ENCODE data around the gene DIP2C. TPM values are rescaled to one million over a fixed set of nuclear protein-coding genes. Genes with fewer than 3 reads are reported as not detected.

DIP2C gene
- total RNA-seq, 1 donor from 2014 or later, result 18.4 TPM

DNA sequence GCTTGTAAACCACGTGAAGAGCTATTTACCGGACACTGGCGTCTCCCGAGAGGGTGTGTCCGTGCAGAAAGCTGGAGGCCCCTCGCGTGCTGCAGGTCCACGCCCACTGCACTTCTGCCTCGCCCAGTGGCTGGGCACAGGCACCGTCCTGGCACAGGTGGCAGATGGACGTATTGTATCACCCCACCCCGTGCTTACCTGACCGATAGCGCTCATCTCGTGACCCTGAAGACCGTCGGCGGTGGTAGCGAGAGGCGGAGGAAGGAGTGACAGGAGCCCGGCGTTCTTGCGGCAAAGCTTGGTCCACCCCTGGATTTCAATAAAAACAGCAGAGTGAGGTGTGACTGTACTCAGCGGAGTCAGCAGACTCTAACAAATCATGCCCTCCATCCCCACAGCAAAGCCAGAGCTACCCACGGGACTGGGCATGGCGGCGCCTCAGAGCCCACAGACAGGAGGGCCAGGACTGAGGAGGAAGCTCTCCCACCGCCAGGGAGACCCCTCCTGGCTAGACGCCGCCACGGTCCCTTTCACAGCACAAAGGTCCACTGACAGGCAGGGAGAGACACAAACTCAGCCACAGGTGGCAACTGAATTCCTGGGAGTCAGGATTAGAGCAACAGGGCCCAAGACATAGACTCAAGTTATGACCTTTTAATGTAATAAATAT lies 217.1 kb downstream of the DIP2C start:
- intact Hi-C loops (cut with DNase I), result no loop called here
- H3K4me1 ChIP-seq, result no peaks in the 10 kb centered on the region

DNA sequence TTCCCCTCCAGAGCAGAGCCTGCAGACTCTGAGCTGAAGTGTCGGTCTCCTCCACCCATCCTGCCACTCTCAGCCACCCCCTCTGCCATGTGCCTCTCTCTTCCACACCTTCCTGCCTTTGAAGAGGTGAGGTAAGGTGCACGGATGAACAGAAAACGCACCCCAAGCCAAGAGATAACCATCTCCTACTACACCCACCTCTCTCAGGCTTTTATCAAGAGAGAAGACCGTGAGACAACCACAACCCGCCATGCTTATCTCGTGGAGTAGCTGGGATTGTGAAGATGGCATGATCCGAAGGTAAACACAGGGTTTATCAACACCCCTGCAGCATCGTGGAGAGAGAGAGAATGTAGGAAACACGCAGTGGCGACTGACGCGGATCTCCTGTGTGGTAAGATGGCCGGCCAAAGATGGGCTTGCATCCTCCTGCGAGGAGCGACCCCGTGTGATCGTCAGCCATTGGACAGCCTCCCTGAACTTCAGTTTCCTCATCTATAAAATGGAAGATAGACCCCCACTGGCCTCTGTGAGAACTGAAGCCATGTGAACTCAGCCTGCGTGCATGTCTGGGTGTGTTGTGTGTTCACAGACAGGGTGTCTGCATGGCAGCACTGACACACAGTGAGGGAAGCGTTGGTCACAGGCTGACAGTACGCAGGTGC lies 219.0 kb downstream of the DIP2C start:
- peak in 1 of 2 donors; percentile 87 for DNase-seq (ENCODE audit: extremely low spot score in 2 of 2)
- Histone ChIP-seq H3K36me3 (peaks cover 0 to 14% of the 10 kb centered on the region in 2 donors), H3K27me3 (no peaks in the 10 kb centered on the region), H3K9me3 (no peaks in the 10 kb centered on the region), H3K27ac (no peak overlapping the region), H3K4me1 (no peaks in the 10 kb centered on the region), H3K4me3 (no peak overlapping the region)
- TF ChIP-seq POLR2A (IDR thresholded peaks at IDR 0.05), result no peak
- TF ChIP-seq, protein P1, sequence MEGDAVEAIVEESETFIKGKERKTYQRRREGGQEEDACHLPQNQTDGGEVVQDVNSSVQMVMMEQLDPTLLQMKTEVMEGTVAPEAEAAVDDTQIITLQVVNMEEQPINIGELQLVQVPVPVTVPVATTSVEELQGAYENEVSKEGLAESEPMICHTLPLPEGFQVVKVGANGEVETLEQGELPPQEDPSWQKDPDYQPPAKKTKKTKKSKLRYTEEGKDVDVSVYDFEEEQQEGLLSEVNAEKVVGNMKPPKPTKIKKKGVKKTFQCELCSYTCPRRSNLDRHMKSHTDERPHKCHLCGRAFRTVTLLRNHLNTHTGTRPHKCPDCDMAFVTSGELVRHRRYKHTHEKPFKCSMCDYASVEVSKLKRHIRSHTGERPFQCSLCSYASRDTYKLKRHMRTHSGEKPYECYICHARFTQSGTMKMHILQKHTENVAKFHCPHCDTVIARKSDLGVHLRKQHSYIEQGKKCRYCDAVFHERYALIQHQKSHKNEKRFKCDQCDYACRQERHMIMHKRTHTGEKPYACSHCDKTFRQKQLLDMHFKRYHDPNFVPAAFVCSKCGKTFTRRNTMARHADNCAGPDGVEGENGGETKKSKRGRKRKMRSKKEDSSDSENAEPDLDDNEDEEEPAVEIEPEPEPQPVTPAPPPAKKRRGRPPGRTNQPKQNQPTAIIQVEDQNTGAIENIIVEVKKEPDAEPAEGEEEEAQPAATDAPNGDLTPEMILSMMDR (IDR thresholded peaks at IDR 0.05), result no peak
- no peak for TF ChIP-seq POLR2AphosphoS5 (IDR thresholded peaks at IDR 0.05; ENCODE audit: insufficient read depth in 1 of 2, low read depth in 1 of 2)
- intact Hi-C loops (cut with DNase I), result no loop called here

More for the DNA sequence above, 217.1 kb downstream of the DIP2C start:
- TF ChIP-seq, protein P1 (IDR thresholded peaks at IDR 0.05), result no peak
- no peak for TF ChIP-seq POLR2AphosphoS5 (IDR thresholded peaks at IDR 0.05; ENCODE audit: insufficient read depth in 1 of 2, low read depth in 1 of 2)
- no peak for TF ChIP-seq POLR2A (IDR thresholded peaks at IDR 0.05)
- Histone ChIP-seq H3K9me3 (no peaks in the 10 kb centered on the region), H3K36me3 (peaks cover 0 to 14% of the 10 kb centered on the region in 2 donors), H3K27me3 (no peaks in the 10 kb centered on the region), H3K4me3 (no peak overlapping the region), H3K27ac (no peak overlapping the region)
- DNase-seq (ENCODE audit: extremely low spot score in 2 of 2), result no peak

DNA sequence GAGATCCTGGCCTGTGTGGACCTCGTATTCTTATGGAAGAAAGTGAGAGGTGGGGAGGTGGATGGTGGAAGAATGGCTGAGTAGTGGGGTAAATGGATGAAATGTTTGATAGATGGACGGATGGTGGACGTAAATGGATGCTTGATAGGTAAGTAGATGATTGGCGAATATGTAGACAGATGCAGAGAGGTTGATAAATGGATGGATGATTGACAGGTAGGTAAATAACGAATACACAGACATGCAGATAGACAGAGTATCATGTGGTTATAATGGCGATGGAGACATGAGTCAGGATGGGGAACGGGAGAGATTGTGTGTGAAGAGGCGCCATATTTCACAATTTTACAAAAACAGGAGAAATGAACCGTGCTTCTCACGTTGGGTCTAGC lies 219.5 kb downstream of the DIP2C start:
- no peak for DNase-seq (ENCODE audit: extremely low spot score in 2 of 2)
- peaks cover 0 to 14% of the 10 kb centered on the region in 2 donors for H3K36me3 ChIP-seq
- H3K27me3 ChIP-seq, result no peaks in the 10 kb centered on the region
- H3K27ac ChIP-seq, result no peak overlapping the region
- no peak overlapping the region for H3K4me3 ChIP-seq
- intact Hi-C loops (cut with DNase I), result no loop called here
- H3K4me1 ChIP-seq, result no peaks in the 10 kb centered on the region
- H3K9me3 ChIP-seq, result no peaks in the 10 kb centered on the region
- TF ChIP-seq, protein P1 (IDR thresholded peaks at IDR 0.05), result no peak
- TF ChIP-seq POLR2A (IDR thresholded peaks at IDR 0.05) (no peak), POLR2AphosphoS5 (IDR thresholded peaks at IDR 0.05; ENCODE audit: insufficient read depth in 1 of 2, low read depth in 1 of 2) (no peak)

DNA sequence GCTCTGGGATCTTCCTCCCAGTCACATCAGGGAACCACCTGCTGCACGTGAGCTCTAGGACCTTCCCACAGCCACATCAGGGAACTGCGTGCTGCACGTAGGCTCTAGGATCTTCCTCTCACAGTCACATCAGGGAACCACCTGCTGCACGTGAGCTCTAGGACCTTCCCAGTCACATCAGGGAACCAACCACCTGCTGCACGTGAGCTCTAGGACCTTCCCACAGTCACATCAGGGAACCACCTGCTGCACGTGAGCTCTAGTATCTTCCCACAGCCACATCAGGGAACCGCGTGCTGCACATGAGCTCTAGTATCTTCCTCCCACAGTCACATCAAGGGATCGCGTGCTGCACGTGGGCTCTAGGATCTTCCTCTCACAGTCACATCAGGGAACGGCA lies 229.7 kb downstream of the DIP2C start:
- H3K4me3 ChIP-seq, result no peak overlapping the region
- H3K36me3 ChIP-seq, result no peaks in the 10 kb centered on the region
- no peak for TF ChIP-seq POLR2AphosphoS5 (IDR thresholded peaks at IDR 0.05; ENCODE audit: insufficient read depth in 1 of 2, low read depth in 1 of 2)
- TF ChIP-seq, protein P1 (IDR thresholded peaks at IDR 0.05), result no peak
- no peak for TF ChIP-seq POLR2A (IDR thresholded peaks at IDR 0.05)
- H3K4me1 ChIP-seq, result peaks cover 3% of the 10 kb centered on the region
- H3K9me3 ChIP-seq, result no peaks in the 10 kb centered on the region
- no peaks in the 10 kb centered on the region for H3K27me3 ChIP-seq
- intact Hi-C loops (cut with DNase I), result no loop called here
- no peak for DNase-seq (ENCODE audit: extremely low spot score in 2 of 2)
- H3K27ac ChIP-seq, result no peak overlapping the region

DNA sequence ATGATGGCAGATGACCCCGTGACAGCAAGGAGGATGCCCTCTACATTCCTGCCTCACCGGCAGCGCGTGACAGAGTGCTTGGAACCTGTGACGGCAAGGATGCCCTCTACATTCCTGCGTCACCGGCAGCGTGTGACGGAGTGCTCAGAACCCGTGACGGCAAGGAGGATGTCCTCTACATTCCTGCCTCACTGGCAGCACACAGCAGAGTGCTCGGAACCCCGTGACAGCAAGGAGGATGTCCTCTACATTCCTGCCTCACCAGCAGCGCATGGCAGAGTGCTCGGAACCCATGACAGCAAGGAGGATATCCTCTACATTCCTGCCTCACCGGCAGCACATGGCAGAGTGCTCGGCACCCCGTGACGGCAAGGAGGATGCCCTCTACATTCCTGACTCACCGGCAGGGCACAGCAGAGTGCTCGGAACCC lies 231.0 kb downstream of the DIP2C start:
- no peak for TF ChIP-seq POLR2AphosphoS5 (IDR thresholded peaks at IDR 0.05; ENCODE audit: insufficient read depth in 1 of 2, low read depth in 1 of 2)
- no peak for TF ChIP-seq POLR2A (IDR thresholded peaks at IDR 0.05)
- TF ChIP-seq, protein P1 (IDR thresholded peaks at IDR 0.05), result no peak
- Histone ChIP-seq H3K4me3 (no peak overlapping the region), H3K4me1 (peaks cover 3% of the 10 kb centered on the region), H3K27ac (no peak overlapping the region), H3K27me3 (no peaks in the 10 kb centered on the region), H3K9me3 (no peaks in the 10 kb centered on the region), H3K36me3 (no peaks in the 10 kb centered on the region)
- intact Hi-C loops (cut with DNase I), result no loop called here
- DNase-seq (ENCODE audit: extremely low spot score in 2 of 2), result no peak
